H54 (cell line): Measurements from ENCODE around the gene CFAP57.

Experiments
- DNase-seq: peaks from one replicate; pipeline ENCODE4 v3.0.0; 2011; ENCODE audit warnings: low spot score, mixed read lengths; ENCODE audit not compliant: insufficient read length
- FAIRE-seq: peaks from 3 replicates; lab custom pipeline; 2011; peaks lifted over from hg19 to GRCh38; lab: Jason Lieb, UNC
- POLR2A ChIP-seq: IDR thresholded peaks from 2 replicates; pipeline ENCODE4 v1.6.1; 2011; ENCODE audit warnings: low read depth, mild to moderate bottlenecking, low read length

The CFAP57 gene

GRCh38 chr1:43147625-43148327 lies 24.4 kb upstream of the CFAP57 start:
- no peak for TF ChIP-seq POLR2A
- FAIRE-seq: no peak
- peak; percentile 53 for DNase-seq

DNA sequence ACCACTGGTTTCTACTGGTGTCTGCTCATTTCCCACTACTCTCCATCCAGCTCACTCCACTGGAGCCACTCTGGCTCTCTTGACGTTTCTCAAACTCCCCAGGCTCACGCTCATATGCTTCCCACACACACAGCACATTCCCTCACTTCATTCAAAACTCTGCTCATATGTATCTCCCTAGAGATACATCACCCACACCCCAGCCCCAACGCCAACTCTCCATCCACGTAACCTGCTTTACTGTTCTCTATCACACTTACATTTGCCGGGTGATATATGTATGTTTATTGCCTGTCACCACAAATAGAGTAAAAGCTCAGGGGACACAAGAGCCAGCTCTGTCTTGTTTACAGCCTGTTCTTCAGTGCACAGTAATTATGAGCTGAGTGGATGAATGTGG lies 22.2 kb upstream of the CFAP57 start:
- no peak for DNase-seq
- TF ChIP-seq POLR2A: no peak
- FAIRE-seq: no peak

DNA sequence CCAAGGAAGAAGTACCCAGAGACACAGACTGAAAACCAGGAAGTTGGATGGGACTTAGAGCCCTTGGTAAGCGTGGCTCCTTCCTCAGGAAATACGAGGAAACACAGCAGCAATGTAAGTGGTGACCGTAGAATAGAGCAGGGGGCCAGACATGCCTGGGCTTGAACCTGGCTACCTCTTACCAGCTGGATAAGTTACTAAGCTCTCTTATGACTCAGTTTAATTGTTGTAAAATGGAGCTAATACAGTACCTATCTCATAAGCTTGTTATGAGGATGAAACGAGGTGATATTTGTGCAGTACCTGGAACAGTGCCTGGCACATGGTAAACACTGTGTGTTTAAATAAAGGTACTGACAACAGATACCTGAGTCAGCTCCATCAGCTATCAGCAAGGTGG lies 19.3 kb upstream of the CFAP57 start:
- DNase-seq: no peak
- FAIRE-seq: no peak
- TF ChIP-seq POLR2A: no peak

DNA sequence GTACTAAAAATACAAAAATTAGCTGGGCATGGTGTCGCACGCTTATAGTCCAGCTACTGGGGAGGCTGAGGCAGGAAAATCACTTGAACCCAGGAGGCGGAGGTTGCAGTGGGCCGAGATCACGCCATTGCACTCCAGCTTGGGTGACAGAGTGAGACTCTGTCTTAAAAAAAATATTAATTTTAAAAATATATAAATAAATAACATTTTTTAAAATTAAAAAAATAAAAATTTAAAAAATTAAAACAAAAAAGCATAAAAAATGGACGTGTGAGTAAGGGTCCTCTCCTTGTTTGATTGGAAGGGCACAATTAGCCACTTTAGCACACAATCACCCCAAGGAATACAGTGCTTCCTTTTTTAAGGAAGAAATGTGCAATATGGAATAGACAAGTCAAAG lies 18.7 kb upstream of the CFAP57 start:
- no peak for TF ChIP-seq POLR2A
- FAIRE-seq (no peak), DNase-seq (no peak)

DNA sequence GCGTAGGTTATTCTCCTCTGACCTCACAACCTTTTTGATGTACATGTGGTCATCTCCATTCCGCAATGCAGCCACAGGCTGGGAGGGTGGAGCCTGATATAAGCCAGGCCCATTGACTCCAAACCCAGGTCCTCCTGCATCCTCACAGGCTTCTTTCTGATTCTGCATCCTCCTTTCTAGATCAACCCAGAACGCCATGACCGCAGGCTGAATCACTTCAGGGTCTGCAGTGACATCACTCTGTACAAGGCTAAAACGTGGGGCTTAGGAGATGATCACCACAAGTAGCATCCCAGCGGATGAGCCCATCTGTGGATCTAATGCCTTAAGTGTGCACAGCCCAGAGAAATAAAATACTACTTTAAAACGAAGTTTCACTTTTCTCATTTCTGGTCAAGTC lies 16.1 kb upstream of the CFAP57 start:
- FAIRE-seq (no peak), DNase-seq (no peak)
- TF ChIP-seq POLR2A: no peak

- no peak for TF ChIP-seq POLR2A
- FAIRE-seq (no peak), DNase-seq (no peak)
Observed at GRCh38 chr1:43165162-43165561, 7.0 kb upstream of the CFAP57 start.

- DNase-seq (no peak), FAIRE-seq (no peak)
Observed at GRCh38 chr1:43165765-43166164, 6.4 kb upstream of the CFAP57 start.

GRCh38 chr1:43171312-43171875 lies 736 bp upstream of the CFAP57 start:
- FAIRE-seq (no peak), DNase-seq (no peak)
- TF ChIP-seq POLR2A: no peak

More at GRCh38 chr1:43165765-43166164, 6.4 kb upstream of the CFAP57 start:
- TF ChIP-seq POLR2A: no peak

GRCh38 chr1:43172527-43172972 lies 420 bp downstream of the CFAP57 start:
- peak; percentile 54 for DNase-seq
- TF ChIP-seq POLR2A: no peak
- FAIRE-seq: peak; percentile 50

- no peak for DNase-seq
- TF ChIP-seq POLR2A: no peak
- FAIRE-seq: no peak
Observed at GRCh38 chr1:43174873-43175272, 2.7 kb downstream of the CFAP57 start.

DNA sequence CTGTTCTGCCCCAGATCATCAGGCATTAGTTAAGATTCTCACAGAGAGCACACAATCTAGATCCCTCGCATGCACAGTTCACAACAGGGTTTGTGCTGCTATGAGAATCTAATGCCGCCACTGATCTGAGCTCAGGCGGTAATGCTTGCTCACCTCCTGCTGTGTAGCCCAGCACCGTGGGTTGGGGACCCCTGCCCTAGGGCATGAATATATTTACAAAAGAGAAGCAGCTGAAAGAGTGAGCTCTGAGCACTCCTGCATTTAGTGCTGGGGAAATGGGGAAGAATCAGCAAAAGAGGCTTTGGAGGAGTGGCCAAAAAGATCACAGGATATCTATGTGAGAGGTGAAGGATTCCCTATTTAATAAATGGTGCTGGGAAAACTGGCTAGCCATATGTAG lies 5.6 kb downstream of the CFAP57 start:
- DNase-seq: no peak
- FAIRE-seq: no peak
- no peak for TF ChIP-seq POLR2A

GRCh38 chr1:43184388-43184787 lies 12.3 kb downstream of the CFAP57 start:
- TF ChIP-seq POLR2A: no peak
- DNase-seq: no peak
- FAIRE-seq: no peak

- DNase-seq (no peak), FAIRE-seq (no peak)
- no peak for TF ChIP-seq POLR2A
Observed at GRCh38 chr1:43184995-43185394, 12.9 kb downstream of the CFAP57 start.

- no peak for DNase-seq
- no peak for FAIRE-seq
- no peak for TF ChIP-seq POLR2A
Observed at GRCh38 chr1:43188106-43188505, 16.0 kb downstream of the CFAP57 start.

DNA sequence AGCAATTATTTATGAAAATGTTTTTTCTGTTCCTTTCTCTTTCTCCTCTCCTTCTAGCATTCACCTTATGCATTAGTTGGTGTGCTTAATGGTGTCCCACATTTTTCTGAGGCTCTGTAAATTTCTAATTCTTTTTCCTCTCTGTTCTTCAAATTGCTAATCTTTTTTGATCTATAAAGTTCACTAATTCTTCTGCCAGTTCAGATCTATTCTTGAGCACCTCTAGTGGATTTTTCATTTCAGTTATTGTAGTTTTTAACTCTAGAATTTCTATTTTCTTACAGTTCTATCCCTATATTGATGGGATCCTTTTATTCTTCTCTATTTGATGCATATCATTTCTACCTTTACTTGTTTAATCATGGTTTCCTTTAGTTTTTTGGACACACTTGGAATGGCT lies 22.4 kb downstream of the CFAP57 start:
- DNase-seq (no peak), FAIRE-seq (no peak)
- TF ChIP-seq POLR2A: no peak
